Astrocyte (in vitro differentiated cells and primary cell): ENCODE data around the gene ZMIZ1. TPM values are rescaled to one million over a fixed set of nuclear protein-coding genes. Genes with fewer than 3 reads are reported as not detected.

Source experiments
- DNase-seq: peaks from one replicate; pipeline ENCODE4 v3.0.0-alpha.2; 2010; ENCODE audit warnings: low read depth
- FAIRE-seq: peaks from 2 replicates; lab custom pipeline; 2011; peaks lifted over from hg19 to GRCh38; lab: Jason Lieb, UNC
- H2AFZ ChIP-seq: 2 replicates; pipeline ENCODE4 v1.6.0; 2012; ENCODE audit warnings: low read depth, low read length, inconsistent platforms
- H3K27ac ChIP-seq: 2 replicates; pipeline ENCODE4 v1.5.1; 2011; ENCODE audit warnings: low read depth, low read length, inconsistent platforms
- H3K27me3 ChIP-seq: 2 replicates; pipeline ENCODE4 v1.6.0; 2011; ENCODE audit warnings: low read length, inconsistent platforms; ENCODE audit not compliant: insufficient read depth
- H3K36me3 ChIP-seq: 2 replicates; pipeline ENCODE4 v1.5.1; 2011; ENCODE audit warnings: low read length, inconsistent platforms; ENCODE audit not compliant: insufficient read depth
- H3K4me1 ChIP-seq: 2 replicates; pipeline ENCODE4 v1.5.1; 2011; ENCODE audit warnings: low read length, inconsistent platforms; ENCODE audit not compliant: insufficient read depth
- H3K4me2 ChIP-seq: 2 replicates; pipeline ENCODE4 v1.6.0; 2012; ENCODE audit warnings: low read length, inconsistent platforms
- H3K4me3 ChIP-seq: 2 replicates; pipeline ENCODE4 v1.5.1; 2011; ENCODE audit warnings: low read depth, mild to moderate bottlenecking, low read length, inconsistent platforms; ENCODE audit not compliant: insufficient read depth
- H3K79me2 ChIP-seq: 2 replicates; pipeline ENCODE4 v1.6.0; 2012; ENCODE audit warnings: mild to moderate bottlenecking, low read length, inconsistent platforms; ENCODE audit not compliant: insufficient read depth
- H3K9ac ChIP-seq: 2 replicates; pipeline ENCODE4 v1.6.0; 2012; ENCODE audit warnings: mild to moderate bottlenecking, low read length, inconsistent platforms
- H3K9me3 ChIP-seq: 2 replicates; pipeline ENCODE4 v1.5.1; 2012; ENCODE audit warnings: low read depth, mild to moderate bottlenecking, low read length, inconsistent platforms; ENCODE audit not compliant: insufficient read depth
- H4K20me1 ChIP-seq: 2 replicates; pipeline ENCODE4 v1.6.0; 2012; ENCODE audit warnings: low read length, inconsistent platforms; ENCODE audit not compliant: insufficient read depth
- H3K27ac Mint-ChIP-seq: one replicate; pipeline ENCODE4 v1.8.0; 2021; ENCODE audit warnings: mild to moderate bottlenecking, mixed read lengths; ENCODE audit not compliant: unreplicated experiment
- H3K27me3 Mint-ChIP-seq: one replicate; pipeline ENCODE4 v1.8.0; 2021; ENCODE audit warnings: low read depth, mixed read lengths; ENCODE audit not compliant: unreplicated experiment
- H3K36me3 Mint-ChIP-seq: one replicate; pipeline ENCODE4 v1.8.0; 2021; ENCODE audit warnings: low read depth, mixed read lengths; ENCODE audit not compliant: unreplicated experiment
- H3K4me1 Mint-ChIP-seq: one replicate; pipeline ENCODE4 v1.8.0; 2021; ENCODE audit warnings: low read depth, mixed read lengths; ENCODE audit not compliant: unreplicated experiment
- H3K4me3 Mint-ChIP-seq: one replicate; pipeline ENCODE4 v1.8.0; 2021; ENCODE audit warnings: mild to moderate bottlenecking, moderate library complexity, mixed read lengths; ENCODE audit not compliant: unreplicated experiment
- H3K9me3 Mint-ChIP-seq: one replicate; pipeline ENCODE4 v1.8.0; 2021; ENCODE audit warnings: mild to moderate bottlenecking, mixed read lengths; ENCODE audit not compliant: unreplicated experiment
- CTCF ChIP-seq: IDR thresholded peaks from 2 replicates; pipeline ENCODE4 v1.5.1; 2011; ENCODE audit warnings: low read depth, mild to moderate bottlenecking, inconsistent platforms, low read length, moderate library complexity; ENCODE audit not compliant: insufficient read depth
- EZH2 ChIP-seq: IDR thresholded peaks from 2 replicates; pipeline ENCODE4 v1.6.1; 2012; ENCODE audit warnings: mild to moderate bottlenecking, low read length, inconsistent platforms; ENCODE audit not compliant: insufficient read depth
- total RNA-seq: library from RNA; stranded (reverse); gene quantifications from 2 replicates; pipeline ENCODE4 v1.2.1, GENCODE V29; 2021

ZMIZ1 gene
- total RNA-seq, 1 donor from 2014 or later: 45.5 TPM

- Histone ChIP-seq H3K36me3 (peaks cover 11% of the 10 kb centered on the region), H3K4me3 (no peak overlapping the region), H3K27me3 (no peaks in the 10 kb centered on the region), H3K79me2 (peaks cover 75% of the 10 kb centered on the region), H3K9me3 (no peaks in the 10 kb centered on the region), H3K9ac (peak overlapping the region; percentile 4), H4K20me1 (peaks cover 93% of the 10 kb centered on the region), H3K4me1 (peaks cover 33% of the 10 kb centered on the region), H3K4me2 (no peak overlapping the region), H2AFZ (no peak overlapping the region), H3K27ac (no peak overlapping the region)
- no peak overlapping the region for H3K4me3 Mint-ChIP-seq
- TF ChIP-seq CTCF (no peak), EZH2 (no peak)
- no peaks in the 10 kb centered on the region for H3K27me3 Mint-ChIP-seq
- peaks cover 24% of the 10 kb centered on the region for H3K4me1 Mint-ChIP-seq
- H3K9me3 Mint-ChIP-seq: no peaks in the 10 kb centered on the region
- FAIRE-seq (no peak), DNase-seq (no peak)
- H3K36me3 Mint-ChIP-seq: peaks cover 11% of the 10 kb centered on the region
- no peak overlapping the region for H3K27ac Mint-ChIP-seq
Measured at GRCh38 chr10:79273604-79274003, 204.8 kb downstream of the ZMIZ1 start.

GRCh38 chr10:79274279-79275104, 205.7 kb downstream of the ZMIZ1 start:
- TF ChIP-seq CTCF (no peak), EZH2 (no peak)
- Histone ChIP-seq H3K9me3 (no peaks in the 10 kb centered on the region), H3K9ac (peak overlapping the region; percentile 4), H2AFZ (no peak overlapping the region), H3K4me3 (no peak overlapping the region), H3K27ac (peak overlapping the region; percentile 19), H3K4me2 (peak overlapping the region; percentile 42), H3K27me3 (no peaks in the 10 kb centered on the region), H3K79me2 (peaks cover 69% of the 10 kb centered on the region), H3K36me3 (peaks cover 11% of the 10 kb centered on the region), H4K20me1 (peaks cover 84% of the 10 kb centered on the region), H3K4me1 (peaks cover 24% of the 10 kb centered on the region)
- no peak for FAIRE-seq
- no peaks in the 10 kb centered on the region for H3K9me3 Mint-ChIP-seq
- H3K27me3 Mint-ChIP-seq: no peaks in the 10 kb centered on the region
- no peak overlapping the region for H3K4me3 Mint-ChIP-seq
- H3K27ac Mint-ChIP-seq: no peak overlapping the region
- H3K36me3 Mint-ChIP-seq: peaks cover 12% of the 10 kb centered on the region
- H3K4me1 Mint-ChIP-seq: peaks cover 18% of the 10 kb centered on the region
- DNase-seq: peak; percentile 62

DNA sequence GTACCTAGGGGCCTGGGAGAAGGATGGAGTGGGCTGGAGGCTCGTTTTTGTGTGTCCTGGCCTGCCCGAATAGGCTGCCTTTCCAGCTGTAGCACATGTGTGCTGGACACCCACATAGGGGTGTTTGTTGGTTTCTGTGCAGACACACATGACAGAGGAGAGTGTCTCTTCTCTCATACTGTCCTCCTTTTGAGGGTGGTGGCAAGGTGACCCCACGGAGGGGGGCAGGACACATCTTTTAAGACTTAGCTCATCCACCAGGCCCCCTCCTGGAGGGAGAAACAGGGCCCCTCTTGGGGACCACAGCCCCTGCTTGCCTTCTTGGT, 206.3 kb downstream of the ZMIZ1 start:
- DNase-seq: no peak
- no peak for FAIRE-seq
- Mint-ChIP-seq H3K4me1 (peaks cover 12% of the 10 kb centered on the region), H3K27ac (no peak overlapping the region), H3K27me3 (no peaks in the 10 kb centered on the region), H3K36me3 (peaks cover 14% of the 10 kb centered on the region), H3K9me3 (no peaks in the 10 kb centered on the region), H3K4me3 (no peak overlapping the region)
- TF ChIP-seq EZH2 (no peak), CTCF (no peak)
- no peak overlapping the region for H3K4me3 ChIP-seq
- no peak overlapping the region for H3K27ac ChIP-seq
- no peaks in the 10 kb centered on the region for H3K9me3 ChIP-seq
- H3K4me2 ChIP-seq: peak overlapping the region; percentile 42
- H3K79me2 ChIP-seq: peaks cover 63% of the 10 kb centered on the region
- H2AFZ ChIP-seq: no peak overlapping the region
- peaks cover 81% of the 10 kb centered on the region for H4K20me1 ChIP-seq
- peak overlapping the region; percentile 4 for H3K9ac ChIP-seq
- H3K4me1 ChIP-seq: peaks cover 24% of the 10 kb centered on the region
- no peaks in the 10 kb centered on the region for H3K27me3 ChIP-seq
- peaks cover 11% of the 10 kb centered on the region for H3K36me3 ChIP-seq
